ENCODE data around the gene ZNF521. TPM values are rescaled to one million over a fixed set of nuclear protein-coding genes. Genes with fewer than 3 reads are reported as not detected.
"Not testable (repeated sequence)": the region's sequence is repeated elsewhere in the genome, so short reads cannot be mapped to it uniquely, and the experiment has no call there.

Gene ZNF521
- total RNA-seq, 2 experiments from 2014 or later = 0.85 to 2.8 TPM

DNA sequence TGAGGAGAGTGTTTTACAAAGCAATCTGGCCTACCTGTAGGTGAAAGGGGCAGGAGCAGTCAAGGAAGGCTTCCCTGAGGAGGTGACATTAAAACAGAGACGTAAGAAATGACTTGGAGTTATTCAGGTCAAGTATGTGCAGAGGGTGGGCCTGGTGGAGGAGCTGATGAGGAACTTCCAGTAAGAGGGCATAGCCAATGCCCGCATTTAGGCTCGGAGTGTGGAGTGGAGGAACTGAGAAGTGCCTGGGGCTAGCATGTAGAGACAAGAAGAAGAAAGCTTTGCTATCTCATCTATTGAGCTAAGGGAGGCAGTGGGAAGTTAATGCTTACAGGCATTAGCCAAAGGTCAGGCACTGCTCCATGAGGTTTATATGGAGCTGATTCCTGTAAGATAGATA lies 312.2 kb downstream of the ZNF521 start:
- TF ChIP-seq, protein P1, sequence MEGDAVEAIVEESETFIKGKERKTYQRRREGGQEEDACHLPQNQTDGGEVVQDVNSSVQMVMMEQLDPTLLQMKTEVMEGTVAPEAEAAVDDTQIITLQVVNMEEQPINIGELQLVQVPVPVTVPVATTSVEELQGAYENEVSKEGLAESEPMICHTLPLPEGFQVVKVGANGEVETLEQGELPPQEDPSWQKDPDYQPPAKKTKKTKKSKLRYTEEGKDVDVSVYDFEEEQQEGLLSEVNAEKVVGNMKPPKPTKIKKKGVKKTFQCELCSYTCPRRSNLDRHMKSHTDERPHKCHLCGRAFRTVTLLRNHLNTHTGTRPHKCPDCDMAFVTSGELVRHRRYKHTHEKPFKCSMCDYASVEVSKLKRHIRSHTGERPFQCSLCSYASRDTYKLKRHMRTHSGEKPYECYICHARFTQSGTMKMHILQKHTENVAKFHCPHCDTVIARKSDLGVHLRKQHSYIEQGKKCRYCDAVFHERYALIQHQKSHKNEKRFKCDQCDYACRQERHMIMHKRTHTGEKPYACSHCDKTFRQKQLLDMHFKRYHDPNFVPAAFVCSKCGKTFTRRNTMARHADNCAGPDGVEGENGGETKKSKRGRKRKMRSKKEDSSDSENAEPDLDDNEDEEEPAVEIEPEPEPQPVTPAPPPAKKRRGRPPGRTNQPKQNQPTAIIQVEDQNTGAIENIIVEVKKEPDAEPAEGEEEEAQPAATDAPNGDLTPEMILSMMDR (conservative IDR thresholded peaks at IDR 0.05; ENCODE audit: low read length) = no peak
- no peak for TF ChIP-seq EZH2phosphoT487 (IDR thresholded peaks at IDR 0.05; ENCODE audit: borderline replicate concordance, low read depth, low read length)
- Histone ChIP-seq H3K9me3 (ENCODE audit: low read length) (no peaks in the 10 kb centered on the region), H3K36me3 (ENCODE audit: insufficient read depth, low read length) (no peaks in the 10 kb centered on the region), H3K27ac (ENCODE audit: low read depth, low read length, poor library complexity, severe bottlenecking) (no peak overlapping the region), H3K4me2 (ENCODE audit: low read length) (no peak overlapping the region), H4K20me1 (ENCODE audit: insufficient read depth, low read length) (no peaks in the 10 kb centered on the region), H3K9me2 (ENCODE audit: insufficient read depth, low read length) (no peaks in the 10 kb centered on the region), H3K4me3 (ENCODE audit: low read depth, low read length, poor library complexity, severe bottlenecking) (no peak overlapping the region), H3K4me1 (ENCODE audit: insufficient read depth, low read length, poor library complexity, severe bottlenecking) (no peaks in the 10 kb centered on the region), H2AFZ (ENCODE audit: low read length) (no peak overlapping the region), H3K79me2 (ENCODE audit: insufficient read depth, low read depth, low read length) (no peaks in the 10 kb centered on the region)
- intact Hi-C loops (cut with micrococcal nuclease; ENCODE audit: unreplicated experiment) = loop anchor here (10.0 kb wide), 1 partner anchor 55 kb away; no protein-coding TSS in a partner anchor
- DNase-seq (ENCODE audit: low spot score) = no peak
- CTCF ChIA-PET (ENCODE audit: unreplicated experiment) = no interaction called here
- POLR2A ChIA-PET = interaction anchor here (1.0 kb wide), 1 partner anchor 15 kb away, joined by 3 read pairs; no protein-coding TSS in a partner anchor
- BruUV-seq (replicated peaks) = no TSS peak

DNA sequence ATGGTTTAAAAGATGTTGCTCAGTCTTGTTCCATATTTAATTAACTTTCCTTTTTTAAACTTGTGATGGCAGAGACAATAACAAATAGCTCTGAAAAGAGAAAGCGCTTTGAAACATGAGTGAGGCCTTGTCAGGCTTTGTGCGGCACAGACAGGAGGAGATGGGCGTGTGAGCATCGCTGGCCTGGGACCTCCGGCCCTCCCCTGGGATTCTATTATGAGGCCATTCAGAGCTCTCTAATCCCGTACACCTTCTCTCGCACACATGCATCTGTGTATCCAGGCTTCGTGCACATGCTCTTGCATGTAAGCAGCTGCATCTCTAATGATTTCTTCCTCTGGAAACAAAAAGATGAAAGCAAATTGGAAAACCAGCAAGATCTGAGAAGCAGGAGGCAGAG lies 313.7 kb downstream of the ZNF521 start:
- DNase-seq (ENCODE audit: low spot score) = no peak
- intact Hi-C loops (cut with micrococcal nuclease; ENCODE audit: unreplicated experiment) = loop anchor here (10.0 kb wide), 1 partner anchor 57 kb away; no protein-coding TSS in a partner anchor
- Histone ChIP-seq H3K4me1 (ENCODE audit: insufficient read depth, low read length, poor library complexity, severe bottlenecking) (no peaks in the 10 kb centered on the region), H3K4me3 (ENCODE audit: low read depth, low read length, poor library complexity, severe bottlenecking) (no peak overlapping the region), H3K9me3 (ENCODE audit: low read length) (no peaks in the 10 kb centered on the region), H3K9me2 (ENCODE audit: insufficient read depth, low read length) (no peaks in the 10 kb centered on the region), H3K4me2 (ENCODE audit: low read length) (no peak overlapping the region), H3K27ac (ENCODE audit: low read depth, low read length, poor library complexity, severe bottlenecking) (no peak overlapping the region), H4K20me1 (ENCODE audit: insufficient read depth, low read length) (no peaks in the 10 kb centered on the region), H3K79me2 (ENCODE audit: insufficient read depth, low read depth, low read length) (no peaks in the 10 kb centered on the region), H3K36me3 (ENCODE audit: insufficient read depth, low read length) (no peaks in the 10 kb centered on the region), H2AFZ (ENCODE audit: low read length) (no peak overlapping the region)
- no peak for TF ChIP-seq EZH2phosphoT487 (IDR thresholded peaks at IDR 0.05; ENCODE audit: borderline replicate concordance, low read depth, low read length)
- TF ChIP-seq, protein P1 (conservative IDR thresholded peaks at IDR 0.05; ENCODE audit: low read length) = no peak
- BruUV-seq (replicated peaks) = no TSS peak
- ChIA-PET CTCF (ENCODE audit: unreplicated experiment) (no interaction called here), POLR2A (interaction anchor here (0.6 kb wide), 1 partner anchor 258 kb away, joined by 3 read pairs; no protein-coding TSS in a partner anchor)

DNA sequence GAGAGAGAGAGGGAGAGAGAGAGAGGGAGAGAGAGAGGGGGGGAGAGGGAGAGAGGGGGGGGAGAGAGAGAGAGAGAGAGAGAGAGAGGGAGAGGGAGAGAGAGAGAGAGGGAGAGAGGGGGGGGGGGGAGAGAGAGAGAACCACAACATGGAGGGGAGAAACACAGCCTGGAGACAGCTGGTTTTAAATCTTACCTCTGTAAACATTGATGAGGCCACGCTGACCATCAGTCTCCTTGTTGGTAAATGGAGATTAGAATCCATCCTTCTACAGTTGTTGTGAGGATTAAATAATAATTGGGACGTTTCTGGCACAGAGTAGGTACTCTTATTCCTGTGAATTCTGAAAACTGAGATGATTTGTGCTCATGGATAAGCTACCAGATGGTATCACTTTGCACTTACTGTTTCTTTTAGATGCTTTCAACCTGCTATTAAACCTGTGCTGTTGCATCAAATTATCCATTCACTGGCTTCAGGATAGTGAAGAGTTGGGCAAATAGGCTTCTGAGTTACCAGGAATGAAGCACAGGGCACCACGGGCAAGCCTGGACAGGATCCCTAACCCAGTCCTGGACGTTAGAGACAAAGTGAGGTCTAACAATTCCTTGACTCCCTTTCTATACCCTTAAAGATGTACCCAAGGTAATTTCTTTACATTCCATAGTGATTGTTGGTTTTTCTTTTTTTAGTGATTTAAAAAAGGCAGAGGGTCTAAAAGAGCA lies 318.1 kb downstream of the ZNF521 start:
- Histone ChIP-seq H3K36me3 (ENCODE audit: insufficient read depth, low read length) (no peaks in the 10 kb centered on the region), H2AFZ (ENCODE audit: low read length) (no peak overlapping the region), H3K79me2 (ENCODE audit: insufficient read depth, low read depth, low read length) (no peaks in the 10 kb centered on the region), H3K27ac (ENCODE audit: low read depth, low read length, poor library complexity, severe bottlenecking) (no peak overlapping the region), H4K20me1 (ENCODE audit: insufficient read depth, low read length) (no peaks in the 10 kb centered on the region), H3K9me2 (ENCODE audit: insufficient read depth, low read length) (no peaks in the 10 kb centered on the region), H3K4me1 (ENCODE audit: insufficient read depth, low read length, poor library complexity, severe bottlenecking) (peaks cover 23% of the 10 kb centered on the region), H3K4me3 (ENCODE audit: low read depth, low read length, poor library complexity, severe bottlenecking) (no peak overlapping the region), H3K9me3 (ENCODE audit: low read length) (no peaks in the 10 kb centered on the region), H3K4me2 (ENCODE audit: low read length) (no peak overlapping the region)
- intact Hi-C loops (cut with micrococcal nuclease; ENCODE audit: unreplicated experiment) = loop anchor here (10.0 kb wide), 1 partner anchor 61 kb away; no protein-coding TSS in a partner anchor
- DNase-seq (ENCODE audit: low spot score) = no peak
- BruUV-seq (replicated peaks) = no TSS peak
- POLR2A ChIA-PET = interaction anchor here (0.6 kb wide), 1 partner anchor 278 kb away, joined by 4 read pairs; no protein-coding TSS in a partner anchor
- TF ChIP-seq, protein P1 (conservative IDR thresholded peaks at IDR 0.05; ENCODE audit: low read length) = no peak
- no peak for TF ChIP-seq EZH2phosphoT487 (IDR thresholded peaks at IDR 0.05; ENCODE audit: borderline replicate concordance, low read depth, low read length)
- CTCF ChIA-PET (ENCODE audit: unreplicated experiment) = no interaction called here

DNA sequence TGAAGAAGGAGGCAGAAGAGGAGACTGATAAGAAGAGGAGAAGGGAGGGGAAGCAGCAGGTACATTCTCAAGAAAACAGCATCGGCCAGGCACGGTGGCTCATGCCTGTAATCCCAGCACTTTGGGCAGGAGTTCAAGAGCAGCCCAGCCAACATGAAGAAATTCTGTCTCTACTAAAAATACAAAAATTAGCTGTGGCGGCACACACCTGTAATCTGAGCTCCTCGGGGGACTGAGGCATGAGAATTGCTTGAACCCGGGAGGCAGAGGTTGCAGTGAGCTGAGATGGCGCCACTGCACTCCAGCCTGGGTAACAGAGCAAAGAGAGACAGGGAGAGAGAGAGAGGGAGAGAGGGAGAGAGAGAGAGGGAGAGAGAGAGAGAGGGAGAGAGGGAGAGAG lies 318.8 kb downstream of the ZNF521 start:
- POLR2A ChIA-PET; BruUV-seq (replicated peaks); H3K27ac ChIP-seq (ENCODE audit: low read depth, low read length, poor library complexity, severe bottlenecking); H3K36me3 ChIP-seq (ENCODE audit: insufficient read depth, low read length); H3K4me2 ChIP-seq (ENCODE audit: low read length); H3K79me2 ChIP-seq (ENCODE audit: insufficient read depth, low read depth, low read length); H3K4me3 ChIP-seq (ENCODE audit: low read depth, low read length, poor library complexity, severe bottlenecking); H3K9me2 ChIP-seq (ENCODE audit: insufficient read depth, low read length); CTCF ChIA-PET (ENCODE audit: unreplicated experiment); H2AFZ ChIP-seq (ENCODE audit: low read length); H4K20me1 ChIP-seq (ENCODE audit: insufficient read depth, low read length); DNase-seq (ENCODE audit: low spot score); H3K9me3 ChIP-seq (ENCODE audit: low read length): not testable (repeated sequence)
- intact Hi-C loops (cut with micrococcal nuclease; ENCODE audit: unreplicated experiment) = loop anchor here (10.0 kb wide), 1 partner anchor 62 kb away; no protein-coding TSS in a partner anchor
- peaks cover 23% of the 10 kb centered on the region for H3K4me1 ChIP-seq (ENCODE audit: insufficient read depth, low read length, poor library complexity, severe bottlenecking)

Data from OCI-LY7 (cell line).